ENCODE results near the gene PEX14. TPM values are rescaled to one million over a fixed set of nuclear protein-coding genes. Genes with fewer than 3 reads are reported as not detected.

Gene PEX14
- total RNA-seq, 1 donor from 2014 or later: 22.7 TPM

GRCh38 chr1:10669570-10669969, 194.8 kb downstream of the PEX14 start:
- no peak overlapping the region for H3K27ac Mint-ChIP-seq
- no peak overlapping the region for H3K4me3 Mint-ChIP-seq
- H3K36me3 Mint-ChIP-seq (ENCODE audit: low read depth): no peaks in the 10 kb centered on the region
- DNase-seq (ENCODE audit: low spot score): no peak
- H3K9me3 Mint-ChIP-seq: no peaks in the 10 kb centered on the region
- H3K27me3 Mint-ChIP-seq (ENCODE audit: insufficient read depth): no peaks in the 10 kb centered on the region
- intact Hi-C loops (cut with micrococcal nuclease): no loop called here
- H3K4me1 Mint-ChIP-seq (ENCODE audit: low read depth): no peaks in the 10 kb centered on the region

- H3K9me3 Mint-ChIP-seq: no peaks in the 10 kb centered on the region
- no peak overlapping the region for H3K27ac Mint-ChIP-seq
- H3K36me3 Mint-ChIP-seq (ENCODE audit: low read depth): no peaks in the 10 kb centered on the region
- H3K4me3 Mint-ChIP-seq: no peak overlapping the region
- intact Hi-C loops (cut with micrococcal nuclease): no loop called here
- H3K27me3 Mint-ChIP-seq (ENCODE audit: insufficient read depth): no peaks in the 10 kb centered on the region
- DNase-seq (ENCODE audit: low spot score): no peak
- H3K4me1 Mint-ChIP-seq (ENCODE audit: low read depth): no peaks in the 10 kb centered on the region
Observed at GRCh38 chr1:10670190-10670589, 195.4 kb downstream of the PEX14 start.

DNA sequence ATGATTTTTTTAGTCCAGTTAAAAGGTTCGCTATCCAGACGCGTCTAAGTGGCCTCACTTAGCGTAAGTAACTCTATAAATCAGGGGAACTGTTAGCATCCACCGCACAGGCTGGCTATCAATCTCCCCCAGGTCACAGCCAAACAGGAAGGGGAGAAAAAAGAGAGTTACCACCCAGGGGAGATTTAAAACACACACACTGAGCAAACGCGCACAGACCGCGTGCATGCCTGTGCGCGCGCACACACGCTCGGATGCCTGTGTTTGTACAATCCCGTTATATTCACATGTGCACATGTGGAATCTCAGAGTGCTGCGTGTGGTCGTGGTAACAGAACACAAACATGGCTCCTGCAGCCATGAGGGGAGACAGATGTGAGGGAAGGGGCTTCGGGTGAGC, 196.3 kb downstream of the PEX14 start:
- DNase-seq (ENCODE audit: low spot score): no peak
- no peaks in the 10 kb centered on the region for H3K9me3 Mint-ChIP-seq
- no peaks in the 10 kb centered on the region for H3K4me1 Mint-ChIP-seq (ENCODE audit: low read depth)
- intact Hi-C loops (cut with micrococcal nuclease): no loop called here
- no peaks in the 10 kb centered on the region for H3K27me3 Mint-ChIP-seq (ENCODE audit: insufficient read depth)
- H3K27ac Mint-ChIP-seq: no peak overlapping the region
- H3K36me3 Mint-ChIP-seq (ENCODE audit: low read depth): no peaks in the 10 kb centered on the region
- H3K4me3 Mint-ChIP-seq: no peak overlapping the region

DNA sequence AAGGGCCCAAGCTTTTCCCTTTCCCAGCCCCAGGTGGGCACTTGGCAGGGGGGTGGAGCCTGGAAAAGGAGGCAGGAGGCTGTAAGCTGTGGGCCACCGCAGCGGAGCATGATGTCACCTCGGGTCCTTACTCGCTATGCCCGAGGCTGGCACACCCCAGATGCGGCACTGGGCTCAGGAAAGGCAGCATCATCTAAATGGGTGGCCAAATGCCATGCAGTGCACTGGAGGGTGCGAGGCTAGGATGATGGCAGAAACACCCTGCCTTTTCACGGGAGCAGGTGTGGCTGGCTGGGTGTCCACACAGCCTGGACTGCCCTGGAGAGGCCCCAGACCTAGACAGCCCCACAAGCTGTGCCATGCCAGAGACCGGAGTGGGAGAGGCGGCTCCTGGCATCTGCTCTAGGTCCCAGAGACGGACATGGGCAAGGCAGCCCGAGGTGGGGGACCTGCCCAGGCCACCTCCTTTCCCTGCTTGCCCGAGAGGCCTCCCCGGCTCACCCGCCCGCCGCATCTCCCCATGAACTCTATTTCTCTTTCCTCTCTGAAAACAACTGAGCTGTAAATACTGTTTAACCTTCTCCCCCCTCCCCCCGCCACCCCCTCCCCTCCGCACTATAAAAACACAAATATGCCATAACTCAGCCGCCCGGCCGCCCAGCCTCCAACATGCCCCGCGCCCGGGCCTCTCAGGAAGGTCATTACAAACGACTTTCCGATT, 197.0 kb downstream of the PEX14 start:
- Mint-ChIP-seq H3K9me3 (no peaks in the 10 kb centered on the region), H3K36me3 (ENCODE audit: low read depth) (no peaks in the 10 kb centered on the region), H3K27ac (no peak overlapping the region), H3K4me1 (ENCODE audit: low read depth) (no peaks in the 10 kb centered on the region), H3K4me3 (no peak overlapping the region), H3K27me3 (ENCODE audit: insufficient read depth) (no peaks in the 10 kb centered on the region)
- intact Hi-C loops (cut with micrococcal nuclease): no loop called here
- no peak for DNase-seq (ENCODE audit: low spot score)

DNA sequence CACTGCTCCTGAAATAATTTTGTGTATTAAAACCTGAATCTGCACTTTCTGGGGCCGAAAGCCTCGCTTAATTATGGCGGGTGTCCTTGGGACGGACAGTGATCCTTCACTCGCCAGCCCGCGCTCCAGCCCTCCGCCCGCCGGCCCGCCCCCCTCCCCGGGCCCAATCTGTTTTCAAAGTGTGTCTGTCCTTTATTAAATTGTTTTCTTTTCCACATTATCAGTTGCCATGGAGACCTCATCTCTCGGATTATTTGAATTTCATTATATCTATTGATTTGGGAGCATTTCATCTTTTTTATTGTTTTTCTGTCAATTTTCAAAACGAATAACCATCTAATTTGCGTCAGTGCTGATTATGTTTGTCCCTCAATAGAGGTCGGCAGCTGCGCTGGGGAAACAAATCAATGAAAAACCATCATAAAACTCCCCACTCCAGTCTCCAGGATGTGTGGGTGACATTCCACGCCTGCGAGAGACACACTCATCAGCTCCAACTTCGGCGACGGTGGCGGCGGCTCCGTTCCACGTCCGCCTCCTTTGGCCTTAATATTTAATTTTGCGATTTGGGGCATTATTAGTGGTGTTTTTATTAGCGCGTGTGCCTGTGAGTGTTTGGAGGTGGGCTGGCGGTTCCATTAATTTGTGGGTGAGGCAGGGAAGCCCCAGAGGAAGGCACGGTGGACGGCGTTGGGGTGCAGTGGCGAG, 197.7 kb downstream of the PEX14 start:
- H3K36me3 Mint-ChIP-seq (ENCODE audit: low read depth): no peaks in the 10 kb centered on the region
- DNase-seq (ENCODE audit: low spot score): no peak
- no peak overlapping the region for H3K27ac Mint-ChIP-seq
- no peaks in the 10 kb centered on the region for H3K4me1 Mint-ChIP-seq (ENCODE audit: low read depth)
- no peaks in the 10 kb centered on the region for H3K27me3 Mint-ChIP-seq (ENCODE audit: insufficient read depth)
- no peak overlapping the region for H3K4me3 Mint-ChIP-seq
- intact Hi-C loops (cut with micrococcal nuclease): no loop called here
- H3K9me3 Mint-ChIP-seq: no peaks in the 10 kb centered on the region

DNA sequence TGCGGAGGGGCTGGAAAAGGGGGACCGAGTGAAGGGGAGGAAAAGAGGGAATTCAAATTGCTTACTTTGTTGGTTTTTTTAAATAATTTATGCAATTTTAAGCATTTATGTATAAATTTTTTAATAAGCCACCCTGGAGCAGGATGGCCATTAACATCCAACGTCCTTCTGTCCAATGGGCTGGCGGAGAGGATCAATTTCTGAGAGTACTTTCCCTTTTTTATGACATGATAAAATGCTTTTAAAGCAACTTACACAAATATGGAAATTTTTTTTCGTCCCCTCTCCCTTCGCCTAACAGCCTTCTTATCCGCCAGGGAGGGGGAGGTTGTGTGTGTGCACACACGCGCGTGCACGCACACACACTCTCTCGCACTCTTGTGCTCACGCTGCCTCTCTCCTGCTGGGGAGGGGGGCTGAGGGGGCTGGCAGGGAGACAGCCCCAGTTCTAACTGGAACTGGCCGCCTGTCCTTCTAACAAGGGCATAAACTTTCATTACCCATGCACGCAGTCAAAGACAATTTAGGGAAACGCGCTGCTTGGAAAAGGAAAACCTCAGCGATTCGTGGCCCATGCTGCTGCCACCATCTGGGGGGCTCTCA, 198.5 kb downstream of the PEX14 start:
- no peak overlapping the region for H3K4me3 Mint-ChIP-seq
- intact Hi-C loops (cut with micrococcal nuclease): no loop called here

DNA sequence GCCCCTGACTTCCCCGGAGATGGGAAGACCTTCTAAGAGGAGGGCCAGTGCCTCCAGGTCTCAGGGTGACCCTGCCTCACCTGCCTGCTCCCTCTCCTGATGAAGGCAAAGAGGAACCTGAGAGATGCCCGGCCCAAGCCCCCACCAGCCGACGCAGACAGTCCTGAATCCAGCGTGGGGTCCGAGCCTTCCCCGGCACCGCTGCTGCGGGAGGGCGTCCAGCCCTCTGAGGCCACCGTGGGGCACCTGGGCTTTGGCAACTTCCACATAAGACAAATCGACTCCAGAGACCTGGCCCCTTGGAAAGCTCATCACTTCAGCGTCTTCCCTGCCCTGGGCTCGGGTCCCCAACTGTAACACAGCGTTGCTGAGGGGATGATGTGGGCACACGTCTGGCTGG, 199.5 kb downstream of the PEX14 start:
- Mint-ChIP-seq H3K4me3 (no peak overlapping the region), H3K4me1 (ENCODE audit: low read depth) (no peaks in the 10 kb centered on the region), H3K9me3 (no peaks in the 10 kb centered on the region), H3K27ac (no peak overlapping the region), H3K27me3 (ENCODE audit: insufficient read depth) (no peaks in the 10 kb centered on the region), H3K36me3 (ENCODE audit: low read depth) (no peaks in the 10 kb centered on the region)
- intact Hi-C loops (cut with micrococcal nuclease): no loop called here
- no peak for DNase-seq (ENCODE audit: low spot score)

More for the DNA sequence above, 198.5 kb downstream of the PEX14 start:
- Mint-ChIP-seq H3K27ac (no peak overlapping the region), H3K27me3 (ENCODE audit: insufficient read depth) (no peaks in the 10 kb centered on the region), H3K4me1 (ENCODE audit: low read depth) (no peaks in the 10 kb centered on the region), H3K9me3 (no peaks in the 10 kb centered on the region), H3K36me3 (ENCODE audit: low read depth) (no peaks in the 10 kb centered on the region)
- DNase-seq (ENCODE audit: low spot score): no peak

DNA sequence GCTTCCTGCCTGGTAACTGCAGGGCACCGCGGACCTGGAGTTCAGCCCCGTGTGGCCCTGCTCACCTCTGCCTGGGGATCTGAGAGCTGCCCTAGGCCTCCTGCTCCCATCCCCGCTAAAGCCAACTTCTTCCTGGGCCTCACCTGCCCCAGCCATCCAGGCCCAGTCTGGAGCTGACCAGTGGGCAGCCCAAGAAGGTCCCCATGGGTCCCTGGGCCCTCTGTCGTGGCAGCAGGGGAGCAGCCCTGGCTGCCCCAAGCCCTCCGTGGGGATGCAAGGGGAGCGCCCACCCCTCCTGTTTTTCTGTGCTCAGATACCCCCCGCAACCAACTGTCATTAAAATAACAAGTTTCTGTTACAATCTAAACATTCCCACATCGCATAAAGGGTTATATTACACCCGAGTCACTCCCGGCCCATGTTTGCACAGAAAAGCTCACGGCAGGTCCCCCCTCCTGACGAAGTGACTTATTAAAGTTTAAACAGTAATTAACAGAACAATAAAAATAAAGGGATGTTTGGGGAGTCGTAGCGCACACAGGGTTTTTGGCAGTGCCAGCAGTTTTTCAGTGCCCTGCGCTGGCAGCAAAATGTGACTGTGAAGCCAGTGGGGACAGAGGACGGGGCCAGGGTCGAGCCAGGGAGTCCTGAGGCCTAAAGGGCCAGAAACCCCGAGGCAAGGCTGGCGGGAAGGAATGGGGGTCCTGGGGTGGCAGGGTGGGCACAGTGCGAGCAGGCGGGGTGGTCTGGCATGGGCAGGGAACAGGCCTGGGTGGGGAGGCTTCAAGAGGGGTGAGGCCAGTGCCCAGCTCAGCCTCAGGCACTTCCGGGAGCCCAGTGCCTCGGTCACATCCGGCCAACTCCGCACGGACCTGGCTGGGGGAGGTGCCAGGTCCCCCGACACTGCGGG, 200.2 kb downstream of the PEX14 start:
- no peaks in the 10 kb centered on the region for H3K27me3 Mint-ChIP-seq (ENCODE audit: insufficient read depth)
- H3K27ac Mint-ChIP-seq: no peak overlapping the region
- DNase-seq (ENCODE audit: low spot score): no peak
- H3K36me3 Mint-ChIP-seq (ENCODE audit: low read depth): no peaks in the 10 kb centered on the region
- H3K4me1 Mint-ChIP-seq (ENCODE audit: low read depth): no peaks in the 10 kb centered on the region
- H3K4me3 Mint-ChIP-seq: no peak overlapping the region
- intact Hi-C loops (cut with micrococcal nuclease): no loop called here
- H3K9me3 Mint-ChIP-seq: no peaks in the 10 kb centered on the region

DNA sequence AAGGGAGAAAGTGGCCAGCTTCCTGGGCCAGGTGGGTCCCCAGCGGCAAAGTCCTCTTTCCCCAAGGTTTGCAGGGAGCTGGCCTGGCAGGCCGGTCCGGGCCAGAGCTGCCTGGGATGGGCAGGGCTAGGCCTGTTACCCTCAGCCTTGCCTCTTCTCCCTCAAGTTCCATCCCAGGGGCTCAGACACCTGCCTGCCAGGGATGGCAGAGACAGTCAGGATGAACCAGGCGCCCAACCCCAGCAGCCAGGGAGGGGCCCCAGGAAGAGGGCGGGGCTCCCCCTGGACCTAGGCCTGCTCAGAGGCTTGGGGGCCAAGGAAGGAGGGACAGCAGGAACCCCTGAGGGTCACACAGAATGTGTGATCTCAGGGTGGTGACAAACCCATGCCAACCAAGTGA, 201.1 kb downstream of the PEX14 start:
- no peaks in the 10 kb centered on the region for H3K27me3 Mint-ChIP-seq (ENCODE audit: insufficient read depth)
- H3K27ac Mint-ChIP-seq: no peak overlapping the region
- H3K36me3 Mint-ChIP-seq (ENCODE audit: low read depth): no peaks in the 10 kb centered on the region
- H3K4me3 Mint-ChIP-seq: no peak overlapping the region
- no peak for DNase-seq (ENCODE audit: low spot score)
- intact Hi-C loops (cut with micrococcal nuclease): no loop called here
- no peaks in the 10 kb centered on the region for H3K4me1 Mint-ChIP-seq (ENCODE audit: low read depth)
- no peaks in the 10 kb centered on the region for H3K9me3 Mint-ChIP-seq

GRCh38 chr1:10676963-10677362, 202.2 kb downstream of the PEX14 start:
- Mint-ChIP-seq H3K4me3 (no peak overlapping the region), H3K27ac (no peak overlapping the region), H3K36me3 (ENCODE audit: low read depth) (no peaks in the 10 kb centered on the region), H3K9me3 (no peaks in the 10 kb centered on the region), H3K4me1 (ENCODE audit: low read depth) (no peaks in the 10 kb centered on the region), H3K27me3 (ENCODE audit: insufficient read depth) (peaks cover 2% of the 10 kb centered on the region)
- intact Hi-C loops (cut with micrococcal nuclease): no loop called here
- no peak for DNase-seq (ENCODE audit: low spot score)

GRCh38 chr1:10677491-10678391, 203.0 kb downstream of the PEX14 start:
- Mint-ChIP-seq H3K9me3 (no peaks in the 10 kb centered on the region), H3K4me1 (ENCODE audit: low read depth) (no peaks in the 10 kb centered on the region), H3K27me3 (ENCODE audit: insufficient read depth) (peaks cover 2% of the 10 kb centered on the region), H3K27ac (no peak overlapping the region), H3K36me3 (ENCODE audit: low read depth) (no peaks in the 10 kb centered on the region), H3K4me3 (no peak overlapping the region)
- intact Hi-C loops (cut with micrococcal nuclease): no loop called here
- no peak for DNase-seq (ENCODE audit: low spot score)

- no peak for DNase-seq (ENCODE audit: low spot score)
- Mint-ChIP-seq H3K27ac (no peak overlapping the region), H3K27me3 (ENCODE audit: insufficient read depth) (peaks cover 2% of the 10 kb centered on the region), H3K9me3 (no peaks in the 10 kb centered on the region), H3K36me3 (ENCODE audit: low read depth) (no peaks in the 10 kb centered on the region), H3K4me3 (no peak overlapping the region), H3K4me1 (ENCODE audit: low read depth) (no peaks in the 10 kb centered on the region)
- intact Hi-C loops (cut with micrococcal nuclease): no loop called here
Observed at GRCh38 chr1:10678402-10678801, 203.7 kb downstream of the PEX14 start.

Data from activated T-helper 1 cell treated with anti-CD3 and anti-CD28 coated beads, Interleukin-12 subunit alpha, Interleukin-12 subunit beta, Interleukin-2, Interleukin-4 antibody, amounts not matched to agents 30 ng/mL and 10 ng/mL and 1 ng/mL, durations not matched to agents 14 hours and 24 hours and 36 hours (primary cell).